HEK293 (cell line): ENCODE results near the gene SLC25A22.

ENCODE experiments used
- EGR2 ChIP-seq: fragments of 450-650 bp; formaldehyde crosslinking; IDR thresholded peaks from 2 replicates; pipeline ENCODE4 v1.5.1; 2016; ENCODE audit warnings: low read depth, missing biosample characterization, missing genetic modification characterization
- HOXD13 ChIP-seq: sonication (generic); formaldehyde crosslinking; IDR thresholded peaks from 2 replicates; pipeline ENCODE4 v1.8.0; 2022; ENCODE audit warnings: missing genetic modification reagents, borderline replicate concordance
- MYNN ChIP-seq: fragments of 450-650 bp; formaldehyde crosslinking; IDR thresholded peaks from 2 replicates; pipeline ENCODE4 v1.5.1; 2016; ENCODE audit warnings: missing biosample characterization, missing genetic modification characterization, borderline replicate concordance
- PATZ1 ChIP-seq: fragments of 450-650 bp; formaldehyde crosslinking; IDR thresholded peaks from 2 replicates; pipeline ENCODE4 v1.5.1; 2016; ENCODE audit warnings: missing biosample characterization, missing genetic modification characterization
- PRDM1 ChIP-seq: fragments of 450-650 bp; formaldehyde crosslinking; IDR thresholded peaks from 2 replicates; pipeline ENCODE4; 2016; ENCODE audit warnings: missing biosample characterization, missing genetic modification characterization
- SETDB1 ChIP-seq: IDR thresholded peaks from one replicate; pipeline ENCODE4 v1.6.1; 2017; ENCODE audit warnings: mild to moderate bottlenecking, low read length, moderate library complexity, mixed read lengths; ENCODE audit not compliant: insufficient read length
- SP3 ChIP-seq: fragments of 450-650 bp; formaldehyde crosslinking; IDR thresholded peaks from 2 replicates; pipeline ENCODE4 v1.5.1; 2016; ENCODE audit warnings: missing biosample characterization, missing genetic modification characterization
- TCF7L2 ChIP-seq: IDR thresholded peaks from 2 replicates; pipeline ENCODE4 v1.6.1; 2011; ENCODE audit warnings: low read depth, mild to moderate bottlenecking, inconsistent platforms, low read length, moderate library complexity, borderline replicate concordance
- ZBTB11 ChIP-seq: fragments of 450-650 bp; formaldehyde crosslinking; conservative IDR thresholded peaks from 2 replicates; pipeline ENCODE4 v1.5.1; 2016; ENCODE audit warnings: low read depth, missing biosample characterization, missing genetic modification characterization
- ZFHX2 ChIP-seq: fragments of 450-650 bp; formaldehyde crosslinking; conservative IDR thresholded peaks from 2 replicates; pipeline ENCODE4 v1.5.1; 2016; ENCODE audit warnings: missing biosample characterization, missing genetic modification characterization
- ZFP37 ChIP-seq: fragments of 450-650 bp; formaldehyde crosslinking; IDR thresholded peaks from 2 replicates; pipeline ENCODE4 v1.5.1; 2016; ENCODE audit warnings: missing biosample characterization, missing genetic modification characterization
- ZFP41 ChIP-seq: fragments of 450-650 bp; formaldehyde crosslinking; IDR thresholded peaks from 2 replicates; pipeline ENCODE4 v1.5.1; 2016; ENCODE audit warnings: missing biosample characterization, missing genetic modification characterization, borderline replicate concordance
- ZNF202 ChIP-seq: fragments of 450-650 bp; formaldehyde crosslinking; IDR thresholded peaks from 2 replicates; pipeline ENCODE4 v1.5.1; 2016; ENCODE audit warnings: missing biosample characterization, missing genetic modification characterization, borderline replicate concordance
- ZNF302 ChIP-seq: fragments of 450-650 bp; formaldehyde crosslinking; IDR thresholded peaks from 2 replicates; pipeline ENCODE4 v1.5.1; 2016; ENCODE audit warnings: missing biosample characterization, missing genetic modification characterization, low read depth
- ZNF37A ChIP-seq: fragments of 450-650 bp; IDR thresholded peaks from 2 replicates; pipeline ENCODE4 v1.5.1; 2018; ENCODE audit warnings: missing biosample characterization, missing genetic modification characterization
- ZNF433 ChIP-seq: fragments of 450-650 bp; formaldehyde crosslinking; IDR thresholded peaks from 2 replicates; pipeline ENCODE4 v1.5.1; 2016; ENCODE audit warnings: missing biosample characterization, missing genetic modification characterization, low read depth
- ZNF501 ChIP-seq: fragments of 450-650 bp; formaldehyde crosslinking; IDR thresholded peaks from 2 replicates; pipeline ENCODE4 v1.5.1; 2016; ENCODE audit warnings: missing biosample characterization, missing genetic modification characterization
- ZNF510 ChIP-seq: fragments of 450-650 bp; formaldehyde crosslinking; IDR thresholded peaks from 2 replicates; pipeline ENCODE4 v1.5.1; 2018; ENCODE audit warnings: mild to moderate bottlenecking, missing genetic modification characterization, missing biosample characterization; ENCODE audit not compliant: insufficient replicate concordance
- ZNF548 ChIP-seq: fragments of 450-650 bp; formaldehyde crosslinking; IDR thresholded peaks from 2 replicates; pipeline ENCODE4 v1.5.1; 2016; ENCODE audit warnings: missing biosample characterization, missing genetic modification characterization
- ZNF560 ChIP-seq: fragments of 450-650 bp; formaldehyde crosslinking; IDR thresholded peaks from 2 replicates; pipeline ENCODE4 v1.5.1; 2017; ENCODE audit warnings: missing biosample characterization, missing genetic modification characterization, borderline replicate concordance
- ZNF621 ChIP-seq: fragments of 450-650 bp; formaldehyde crosslinking; IDR thresholded peaks from 2 replicates; pipeline ENCODE4 v1.5.1; 2017; ENCODE audit warnings: missing biosample characterization, missing genetic modification characterization
- ZNF629 ChIP-seq: fragments of 450-650 bp; formaldehyde crosslinking; IDR thresholded peaks from 2 replicates; pipeline ENCODE4 v1.5.1; 2017; ENCODE audit warnings: missing biosample characterization, missing genetic modification characterization
- ZNF830 ChIP-seq: fragments of 450-650 bp; IDR thresholded peaks from 2 replicates; pipeline ENCODE4 v1.5.0; 2018; ENCODE audit warnings: missing biosample characterization, missing genetic modification characterization, low read depth, mild to moderate bottlenecking, moderate library complexity
- ZNF843 ChIP-seq: fragments of 450-650 bp; formaldehyde crosslinking; IDR thresholded peaks from 2 replicates; pipeline ENCODE4 v1.5.1; 2016; ENCODE audit warnings: missing biosample characterization, missing genetic modification characterization
- TF ChIP-seq, protein P1 (sequence below): fragments of 450-650 bp; formaldehyde crosslinking; IDR thresholded peaks from 2 replicates; pipeline ENCODE4 v1.5.1; 2017; ENCODE audit warnings: missing biosample characterization, missing genetic modification characterization
- TF ChIP-seq, protein P2 (sequence below): fragments of 450-650 bp; formaldehyde crosslinking; IDR thresholded peaks from 2 replicates; pipeline ENCODE4 v1.5.1; 2016; ENCODE audit warnings: missing biosample characterization, missing genetic modification characterization
- TF ChIP-seq, protein P3 (sequence below): fragments of 450-650 bp; formaldehyde crosslinking; IDR thresholded peaks from 2 replicates; pipeline ENCODE4 v1.5.1; 2017; ENCODE audit warnings: missing biosample characterization, missing genetic modification characterization

Gene SLC25A22

DNA sequence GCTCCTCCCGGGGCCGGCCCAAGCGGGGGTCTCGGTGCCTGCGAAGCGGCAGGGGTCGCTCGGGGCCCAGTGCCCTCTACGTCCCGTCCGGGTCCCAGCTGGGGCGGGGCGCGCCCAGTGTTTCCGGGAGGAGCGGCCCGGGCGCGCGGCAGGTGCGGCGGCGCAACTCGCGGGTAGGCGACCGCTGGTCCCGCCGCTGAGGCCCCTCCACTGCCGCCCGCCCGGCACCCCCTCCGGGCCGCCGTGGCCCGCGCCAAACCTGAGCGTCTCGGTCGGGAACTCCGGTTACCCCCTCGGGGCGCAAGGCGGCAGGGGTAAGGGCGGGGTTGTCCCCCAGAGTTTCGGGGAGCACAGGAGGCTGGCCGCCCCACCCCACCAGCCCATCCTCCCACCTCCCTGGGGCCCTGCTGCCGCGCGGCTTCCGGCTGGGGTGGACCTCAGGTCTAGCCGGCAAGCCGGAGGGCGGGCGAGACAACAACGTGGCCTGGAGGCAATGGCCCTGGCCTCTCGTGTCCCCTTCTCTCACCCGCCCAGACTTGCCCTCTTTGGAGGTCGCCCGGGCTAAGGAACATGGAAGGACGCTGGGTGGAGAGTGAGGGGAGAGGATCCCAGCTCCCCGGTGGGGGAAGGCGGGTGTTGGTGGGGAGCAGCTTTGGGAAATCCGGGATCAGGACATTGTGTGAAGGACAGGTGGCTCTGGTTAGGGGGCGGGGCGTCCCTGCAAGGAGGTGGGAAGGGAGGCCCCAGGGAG, 29.2 kb upstream of the SLC25A22 start (continued):
- TF ChIP-seq ZNF510 (no peak), ZFHX2 (tag by site-specific recombination) (peak; percentile 26; the same call in 1 of the 2 replicates), ZNF433 (tag by site-specific recombination) (no peak), ZNF830 (tag by site-specific recombination) (no peak), ZNF621 (no peak), ZNF202 (no peak), ZBTB11 (tag by site-specific recombination) (no peak), ZNF37A (tag by site-specific recombination) (no peak), ZNF629 (tag by site-specific recombination) (no peak), PRDM1 (tag by site-specific recombination) (no peak), EGR2 (tag by site-specific recombination) (no peak), ZFP37 (tag by site-specific recombination) (no peak), ZFP41 (tag by site-specific recombination) (no peak), ZNF501 (tag by site-specific recombination) (0 out of 2 replicates have a peak, but pooled peaks have one; percentile 22), ZNF560 (tag by site-specific recombination) (no peak), SETDB1 (no peak), SP3 (tag by site-specific recombination) (peak; percentile 78), HOXD13 (CRISPR knock-in tag) (no peak), MYNN (tag by site-specific recombination) (no peak), ZNF302 (tag by site-specific recombination) (no peak), PATZ1 (peak; percentile 72), ZNF548 (tag by site-specific recombination) (no peak), ZNF843 (tag by site-specific recombination) (no peak), TCF7L2 (no peak)
- TF ChIP-seq, protein P1, sequence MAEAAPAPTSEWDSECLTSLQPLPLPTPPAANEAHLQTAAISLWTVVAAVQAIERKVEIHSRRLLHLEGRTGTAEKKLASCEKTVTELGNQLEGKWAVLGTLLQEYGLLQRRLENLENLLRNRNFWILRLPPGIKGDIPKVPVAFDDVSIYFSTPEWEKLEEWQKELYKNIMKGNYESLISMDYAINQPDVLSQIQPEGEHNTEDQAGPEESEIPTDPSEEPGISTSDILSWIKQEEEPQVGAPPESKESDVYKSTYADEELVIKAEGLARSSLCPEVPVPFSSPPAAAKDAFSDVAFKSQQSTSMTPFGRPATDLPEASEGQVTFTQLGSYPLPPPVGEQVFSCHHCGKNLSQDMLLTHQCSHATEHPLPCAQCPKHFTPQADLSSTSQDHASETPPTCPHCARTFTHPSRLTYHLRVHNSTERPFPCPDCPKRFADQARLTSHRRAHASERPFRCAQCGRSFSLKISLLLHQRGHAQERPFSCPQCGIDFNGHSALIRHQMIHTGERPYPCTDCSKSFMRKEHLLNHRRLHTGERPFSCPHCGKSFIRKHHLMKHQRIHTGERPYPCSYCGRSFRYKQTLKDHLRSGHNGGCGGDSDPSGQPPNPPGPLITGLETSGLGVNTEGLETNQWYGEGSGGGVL (tag by site-specific recombination): peak; percentile 93
- TF ChIP-seq, protein P2, sequence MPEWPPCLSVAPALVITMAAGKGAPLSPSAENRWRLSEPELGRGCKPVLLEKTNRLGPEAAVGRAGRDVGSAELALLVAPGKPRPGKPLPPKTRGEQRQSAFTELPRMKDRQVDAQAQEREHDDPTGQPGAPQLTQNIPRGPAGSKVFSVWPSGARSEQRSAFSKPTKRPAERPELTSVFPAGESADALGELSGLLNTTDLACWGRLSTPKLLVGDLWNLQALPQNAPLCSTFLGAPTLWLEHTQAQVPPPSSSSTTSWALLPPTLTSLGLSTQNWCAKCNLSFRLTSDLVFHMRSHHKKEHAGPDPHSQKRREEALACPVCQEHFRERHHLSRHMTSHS (tag by site-specific recombination): no peak
- TF ChIP-seq, protein P3, sequence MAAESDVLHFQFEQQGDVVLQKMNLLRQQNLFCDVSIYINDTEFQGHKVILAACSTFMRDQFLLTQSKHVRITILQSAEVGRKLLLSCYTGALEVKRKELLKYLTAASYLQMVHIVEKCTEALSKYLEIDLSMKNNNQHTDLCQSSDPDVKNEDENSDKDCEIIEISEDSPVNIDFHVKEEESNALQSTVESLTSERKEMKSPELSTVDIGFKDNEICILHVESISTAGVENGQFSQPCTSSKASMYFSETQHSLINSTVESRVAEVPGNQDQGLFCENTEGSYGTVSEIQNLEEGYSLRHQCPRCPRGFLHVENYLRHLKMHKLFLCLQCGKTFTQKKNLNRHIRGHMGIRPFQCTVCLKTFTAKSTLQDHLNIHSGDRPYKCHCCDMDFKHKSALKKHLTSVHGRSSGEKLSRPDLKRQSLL (tag by site-specific recombination): no peak
